Measurements from ENCODE around the gene C12orf75. TPM values are rescaled to one million over a fixed set of nuclear protein-coding genes. Genes with fewer than 3 reads are reported as not detected.

The C12orf75 gene
- total and polyA plus RNA-seq, 2 of the 13 experiments (the other 11 are each of a cell fraction or from before 2014, with no cell fraction given): 16.1 to 19.8 TPM

- no peak for TF ChIP-seq MBNL3 (CRISPR knock-in tag; conservative IDR thresholded peaks at IDR 0.05)
- TF ChIP-seq ZNF780A (CRISPR knock-in tag; IDR thresholded peaks at IDR 0.05): no peak
- no peak for TF ChIP-seq RBM39 (IDR thresholded peaks at IDR 0.05; ENCODE audit: low read depth, low read length, poor library complexity, severe bottlenecking)
- TF ChIP-seq ZBTB37 (CRISPR knock-in tag; IDR thresholded peaks at IDR 0.05): no peak
- no peak for TF ChIP-seq HOXA3 (CRISPR knock-in tag; IDR thresholded peaks at IDR 0.05)
- TF ChIP-seq ELF4 (CRISPR knock-in tag; IDR thresholded peaks at IDR 0.05; ENCODE audit: borderline replicate concordance): no peak
Measured at GRCh38 chr12:105315130-105315529, 15.4 kb upstream of the C12orf75 start (continued).

- Histone ChIP-seq H3K4me2 (ENCODE audit: low read depth, low read length) (no peak overlapping the region), H3K9ac (ENCODE audit: insufficient read depth, low read depth, low read length) (no peak overlapping the region), H3K4me3 (replicated peaks in 1 of 3; ENCODE audit: insufficient read depth in 1 of 3, low read depth in 2 of 3, low read length in 3 of 3) (no peak overlapping the region), H3K4me1 (ENCODE audit: insufficient read depth, low read length) (peaks cover 46% of the 10 kb centered on the region), H3K27me3 (ENCODE audit: control insufficient read depth in 1 of 2, insufficient read depth in 2 of 2, low read length in 2 of 2) (no peaks in the 10 kb centered on the region), H3K27ac (ENCODE audit: extremely low read length, insufficient read depth, low read length) (no peak overlapping the region), H4K20me1 (ENCODE audit: insufficient read depth, low read length) (no peaks in the 10 kb centered on the region), H3K9me3 (ENCODE audit: low read length) (no peaks in the 10 kb centered on the region), H2AFZ (ENCODE audit: low read length) (no peak overlapping the region), H3K36me3 (replicated peaks in 1 of 2; ENCODE audit: control insufficient read depth in 1 of 2, insufficient read depth in 2 of 2, low read length in 2 of 2) (no peaks in the 10 kb centered on the region), H3K79me2 (ENCODE audit: insufficient read depth, low read length) (no peaks in the 10 kb centered on the region)
- no TSS peak for BruUV-seq (replicated peaks)
- intact Hi-C loops (cut with micrococcal nuclease; ENCODE audit: unreplicated experiment): loop anchor here (5.0 kb wide), 1 partner anchor 78 kb away; the partner anchor contains the start of gene APPL2
- FAIRE-seq (no peak), DNase-seq (ENCODE audit: low spot score) (no peak), ATAC-seq (no peak)
- TF ChIP-seq, protein P1, sequence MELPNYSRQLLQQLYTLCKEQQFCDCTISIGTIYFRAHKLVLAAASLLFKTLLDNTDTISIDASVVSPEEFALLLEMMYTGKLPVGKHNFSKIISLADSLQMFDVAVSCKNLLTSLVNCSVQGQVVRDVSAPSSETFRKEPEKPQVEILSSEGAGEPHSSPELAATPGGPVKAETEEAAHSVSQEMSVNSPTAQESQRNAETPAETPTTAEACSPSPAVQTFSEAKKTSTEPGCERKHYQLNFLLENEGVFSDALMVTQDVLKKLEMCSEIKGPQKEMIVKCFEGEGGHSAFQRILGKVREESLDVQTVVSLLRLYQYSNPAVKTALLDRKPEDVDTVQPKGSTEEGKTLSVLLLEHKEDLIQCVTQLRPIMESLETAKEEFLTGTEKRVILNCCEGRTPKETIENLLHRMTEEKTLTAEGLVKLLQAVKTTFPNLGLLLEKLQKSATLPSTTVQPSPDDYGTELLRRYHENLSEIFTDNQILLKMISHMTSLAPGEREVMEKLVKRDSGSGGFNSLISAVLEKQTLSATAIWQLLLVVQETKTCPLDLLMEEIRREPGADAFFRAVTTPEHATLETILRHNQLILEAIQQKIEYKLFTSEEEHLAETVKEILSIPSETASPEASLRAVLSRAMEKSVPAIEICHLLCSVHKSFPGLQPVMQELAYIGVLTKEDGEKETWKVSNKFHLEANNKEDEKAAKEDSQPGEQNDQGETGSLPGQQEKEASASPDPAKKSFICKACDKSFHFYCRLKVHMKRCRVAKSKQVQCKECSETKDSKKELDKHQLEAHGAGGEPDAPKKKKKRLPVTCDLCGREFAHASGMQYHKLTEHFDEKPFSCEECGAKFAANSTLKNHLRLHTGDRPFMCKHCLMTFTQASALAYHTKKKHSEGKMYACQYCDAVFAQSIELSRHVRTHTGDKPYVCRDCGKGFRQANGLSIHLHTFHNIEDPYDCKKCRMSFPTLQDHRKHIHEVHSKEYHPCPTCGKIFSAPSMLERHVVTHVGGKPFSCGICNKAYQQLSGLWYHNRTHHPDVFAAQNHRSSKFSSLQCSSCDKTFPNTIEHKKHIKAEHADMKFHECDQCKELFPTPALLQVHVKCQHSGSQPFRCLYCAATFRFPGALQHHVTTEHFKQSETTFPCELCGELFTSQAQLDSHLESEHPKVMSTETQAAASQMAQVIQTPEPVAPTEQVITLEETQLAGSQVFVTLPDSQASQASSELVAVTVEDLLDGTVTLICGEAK (IDR thresholded peaks at IDR 0.05): no peak
- TF ChIP-seq, protein P1 (CRISPR knock-in tag; IDR thresholded peaks at IDR 0.05): no peak
- TF ChIP-seq GABPB1 (CRISPR knock-in tag; IDR thresholded peaks at IDR 0.05): no peak
- TF ChIP-seq TRIM22 (IDR thresholded peaks at IDR 0.05): no peak
- 99% methylated on average over 6 of the region's 6 CpGs for WGBS (ENCODE audit: low lambda C conversion rate)
- ChIA-PET POLR2A (interaction anchor here (1.5 kb wide), 1 partner anchor 23 kb away, joined by 3 read pairs; no protein-coding TSS in a partner anchor), CTCF (ENCODE audit: low intra/inter-chr PET ratio, low total read pairs) (no interaction called here)
- in situ Hi-C loops (cut with HindIII; ENCODE audit: extremely low pct_ligation_motif_present, low pct_unique_long_range_greater_than_20kb): no loop called here
Measured at GRCh38 chr12:105315726-105316125, 14.8 kb upstream of the C12orf75 start.

All from HepG2 (cell line).